NCI-H2227 (cell line): ENCODE results near the gene SBF2.
"Not testable (repeated sequence)": the region's sequence is repeated elsewhere in the genome, so short reads cannot be mapped to it uniquely, and the experiment has no call there.

ENCODE experiments used
- DNase-seq: peaks from one replicate; lab custom pipeline; 2025; ENCODE audit not compliant: unreplicated experiment; lab: John Stamatoyannopoulos, UW

SBF2 gene

GRCh38 chr11:9905960-9906791, 387.8 kb downstream of the SBF2 start:
- DNase-seq: no peak

GRCh38 chr11:9905501-9905951, 388.5 kb downstream of the SBF2 start:
- DNase-seq: no peak

- no peak for DNase-seq
Observed at GRCh38 chr11:9903579-9903978, 390.4 kb downstream of the SBF2 start.

- no peak for DNase-seq
Observed at GRCh38 chr11:9901943-9902342, 392.1 kb downstream of the SBF2 start.

GRCh38 chr11:9900253-9900652, 393.8 kb downstream of the SBF2 start:
- DNase-seq: not testable (repeated sequence)

- no peak for DNase-seq
Observed at GRCh38 chr11:9899676-9900075, 394.3 kb downstream of the SBF2 start.

- no peak for DNase-seq
Observed at GRCh38 chr11:9896902-9897301, 397.1 kb downstream of the SBF2 start.

GRCh38 chr11:9895006-9895405, 399.0 kb downstream of the SBF2 start:
- no peak for DNase-seq

GRCh38 chr11:9893474-9893873, 400.5 kb downstream of the SBF2 start:
- no peak for DNase-seq

GRCh38 chr11:9888938-9889337, 405.1 kb downstream of the SBF2 start:
- no peak for DNase-seq

- no peak for DNase-seq
Observed at GRCh38 chr11:9887472-9887871, 406.5 kb downstream of the SBF2 start.

GRCh38 chr11:9886595-9886994, 407.4 kb downstream of the SBF2 start:
- no peak for DNase-seq

- no peak for DNase-seq
Observed at GRCh38 chr11:9884601-9885000, 409.4 kb downstream of the SBF2 start.

- DNase-seq: no peak
Observed at GRCh38 chr11:9880657-9881056, 413.4 kb downstream of the SBF2 start.

- no peak for DNase-seq
Observed at GRCh38 chr11:9878936-9879335, 415.1 kb downstream of the SBF2 start.

- no peak for DNase-seq
Observed at GRCh38 chr11:9876331-9876730, 417.7 kb downstream of the SBF2 start.

GRCh38 chr11:9875862-9876261, 418.2 kb downstream of the SBF2 start:
- no peak for DNase-seq

- no peak for DNase-seq
Observed at GRCh38 chr11:9875399-9875798, 418.6 kb downstream of the SBF2 start.

GRCh38 chr11:9874466-9874865, 419.6 kb downstream of the SBF2 start:
- peak; percentile 42 for DNase-seq

GRCh38 chr11:9868641-9869040, 425.4 kb downstream of the SBF2 start:
- DNase-seq: no peak

GRCh38 chr11:9862981-9863380, 431.0 kb downstream of the SBF2 start:
- DNase-seq: no peak

- peak; percentile 77 for DNase-seq
Observed at GRCh38 chr11:9861860-9862725, 431.9 kb downstream of the SBF2 start.
